ENCODE measurements around the gene KCNQ1OT1.

Gene KCNQ1OT1

GRCh38 chr11:2731130-2732125 lies 31.6 kb upstream of the KCNQ1OT1 start:
- DNase-seq (ENCODE audit: extremely low spot score) = no peak
- ChIA-PET POLR2A (no interaction called here), CTCF (no interaction called here)
- no peak for TF ChIP-seq CTCF (IDR thresholded peaks at IDR 0.05; ENCODE audit: control extremely low read depth, extremely low read depth, low read depth, missing control alignments)

GRCh38 chr11:2730272-2731129 lies 30.7 kb upstream of the KCNQ1OT1 start:
- POLR2A ChIA-PET = no interaction called here
- no peak for TF ChIP-seq CTCF (IDR thresholded peaks at IDR 0.05; ENCODE audit: control extremely low read depth, extremely low read depth, low read depth, missing control alignments)
- CTCF ChIA-PET = no interaction called here
- no peak for DNase-seq (ENCODE audit: extremely low spot score)

DNA sequence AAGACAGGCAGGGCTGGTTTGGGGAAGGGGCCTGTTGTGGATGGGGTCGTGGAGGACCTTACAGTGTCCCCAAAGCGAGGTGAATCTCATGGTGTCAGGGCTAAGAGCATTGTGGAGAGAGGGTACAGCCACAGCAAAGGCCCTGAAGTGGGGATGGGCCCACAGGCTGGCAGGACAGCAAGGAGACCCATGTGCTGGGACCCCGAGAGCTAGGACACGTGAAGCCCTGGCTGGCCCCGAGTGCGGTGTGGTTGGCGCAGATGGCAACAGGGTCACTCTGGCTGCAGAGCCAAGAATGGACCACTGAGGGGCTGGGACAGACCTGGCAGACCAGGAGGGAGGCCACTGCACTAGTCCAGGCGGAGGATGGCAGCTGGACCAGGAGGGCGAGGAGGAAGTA lies 30.0 kb upstream of the KCNQ1OT1 start:
- no peak for TF ChIP-seq CTCF (IDR thresholded peaks at IDR 0.05; ENCODE audit: control extremely low read depth, extremely low read depth, low read depth, missing control alignments)
- ChIA-PET CTCF (no interaction called here), POLR2A (no interaction called here)
- no peak for DNase-seq (ENCODE audit: extremely low spot score)

GRCh38 chr11:2728663-2729332 lies 29.0 kb upstream of the KCNQ1OT1 start:
- POLR2A ChIA-PET = no interaction called here
- no peak for TF ChIP-seq CTCF (IDR thresholded peaks at IDR 0.05; ENCODE audit: control extremely low read depth, extremely low read depth, low read depth, missing control alignments)
- CTCF ChIA-PET = no interaction called here
- DNase-seq (ENCODE audit: extremely low spot score) = no peak

DNA sequence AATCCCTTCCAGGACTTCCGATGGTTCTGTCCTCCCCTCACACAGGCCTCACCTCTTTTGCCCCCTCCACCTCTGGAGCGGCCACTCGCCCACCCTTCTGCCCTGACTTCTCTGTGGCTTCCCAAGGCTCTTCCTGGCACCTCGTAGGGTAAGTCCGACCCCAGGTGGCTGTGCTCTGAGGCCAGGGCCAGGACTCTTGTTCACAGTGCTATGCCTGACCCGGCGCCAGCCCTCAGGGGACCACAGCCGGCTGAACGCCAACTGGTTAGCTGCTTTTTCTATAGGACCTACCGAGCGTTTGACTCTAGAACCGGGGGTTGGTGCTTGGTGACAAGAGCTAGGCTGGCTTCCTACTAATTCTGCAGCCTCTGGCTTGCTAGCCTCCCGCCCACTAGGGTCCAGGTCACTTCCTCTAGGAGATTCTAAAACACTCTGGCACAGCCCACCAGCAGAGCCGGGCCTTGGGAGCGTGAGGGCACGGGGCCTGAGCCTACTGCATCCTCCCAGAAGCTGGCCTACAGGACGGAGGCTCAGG lies 28.4 kb upstream of the KCNQ1OT1 start:
- ChIA-PET CTCF (interaction anchor here (1.3 kb wide), 1 partner anchor 196 kb away, joined by 4 read pairs; no protein-coding TSS in a partner anchor), POLR2A (no interaction called here)
- no peak for DNase-seq (ENCODE audit: extremely low spot score)

More for the DNA sequence above, 28.4 kb upstream of the KCNQ1OT1 start:
- TF ChIP-seq CTCF (IDR thresholded peaks at IDR 0.05; ENCODE audit: control extremely low read depth, extremely low read depth, low read depth, missing control alignments) = no peak
